CD14-positive monocyte (primary cell): ENCODE results near the gene GPR34. TPM values are rescaled to one million over a fixed set of nuclear protein-coding genes. Genes with fewer than 3 reads are reported as not detected.

ENCODE experiments used
- DNase-seq, 3 donors: peaks; one replicate each; pipeline ENCODE4 v3.0.0-alpha.2; 2011 to 2022
- H2AFZ ChIP-seq: 2 replicates; pipeline ENCODE4 v1.6.0; 2012; ENCODE audit warnings: mild to moderate bottlenecking, low read depth, low read length, inconsistent platforms; ENCODE audit not compliant: insufficient read depth, poor library complexity, severe bottlenecking
- H3K27ac ChIP-seq, 2 donors: 1 replicate in 1 of 2; 2 replicates in 1 of 2; pipeline ENCODE4 v1.5.1; 2012 to 2013; ENCODE audit warnings: low read length in 2 of 2, control low read depth in 1 of 2, inconsistent platforms in 1 of 2, low read depth in 1 of 2, mild to moderate bottlenecking in 1 of 2
- H3K27me3 ChIP-seq, 2 donors: one replicate each; pipeline versions ENCODE4 v1.6.0 to v1.6.1; 2011 to 2013; ENCODE audit warnings: low read length in 2 of 2; ENCODE audit not compliant: control insufficient read depth in 2 of 2, insufficient read depth in 2 of 2
- H3K36me3 ChIP-seq, 2 donors: replicated peaks in 1 of 2; 1 replicate in 1 of 2; 2 replicates in 1 of 2; pipeline versions ENCODE4 v1.5.1 to v1.6.1; 2012 to 2013; ENCODE audit warnings: low read length in 2 of 2, control low read depth in 1 of 2, inconsistent platforms in 1 of 2, mild to moderate bottlenecking in 1 of 2; ENCODE audit not compliant: insufficient read depth in 2 of 2, control insufficient read depth in 1 of 2
- H3K4me1 ChIP-seq, 2 donors: 1 replicate in 1 of 2; 2 replicates in 1 of 2; pipeline versions ENCODE4 v1.5.1 to v1.6.1; 2012 to 2013; ENCODE audit warnings: low read length in 2 of 2, control low read depth in 1 of 2, inconsistent platforms in 1 of 2, mild to moderate bottlenecking in 1 of 2, moderate library complexity in 1 of 2; ENCODE audit not compliant: insufficient read depth in 2 of 2, control insufficient read depth in 1 of 2
- H3K4me2 ChIP-seq: replicated peaks from 2 replicates; pipeline ENCODE3; 2012; ENCODE audit warnings: low read length, moderate library complexity, mild to moderate bottlenecking; ENCODE audit not compliant: poor library complexity, severe bottlenecking; ENCODE audit errors: extremely low read depth
- H3K4me3 ChIP-seq, 3 experiments: fragments of 200-600 bp in 1 of 3; sonication (generic) in 1 of 3; replicated peaks in 1 of 3; 1 replicate in 2 of 3; 2 replicates in 1 of 3; pipeline ENCODE4 v1.5.1; 2011 to 2013; ENCODE audit warnings: low read length in 3 of 3, mild to moderate bottlenecking in 3 of 3, control low read depth in 2 of 3, low read depth in 2 of 3, inconsistent platforms in 1 of 3, moderate library complexity in 1 of 3
- H3K79me2 ChIP-seq: 2 replicates; pipeline ENCODE4 v1.6.0; 2012; ENCODE audit warnings: mild to moderate bottlenecking, control low read depth, inconsistent platforms, low read length, moderate library complexity; ENCODE audit not compliant: insufficient read depth
- H3K9ac ChIP-seq: 2 replicates; pipeline ENCODE4 v1.6.0; 2017; ENCODE audit warnings: low read length, mild to moderate bottlenecking; ENCODE audit not compliant: insufficient read depth, poor library complexity, severe bottlenecking
- H3K9me3 ChIP-seq, 2 donors: replicated peaks in 1 of 2; 1 replicate in 1 of 2; 2 replicates in 1 of 2; pipeline versions ENCODE4 v1.5.1 to v1.6.1; 2012 to 2013; ENCODE audit warnings: low read length in 2 of 2, control low read depth in 1 of 2; ENCODE audit not compliant: control insufficient read depth in 1 of 2, insufficient read depth in 1 of 2
- H4K20me1 ChIP-seq: 2 replicates; pipeline ENCODE4 v1.6.0; 2012; ENCODE audit warnings: mild to moderate bottlenecking, low read length, control low read depth, moderate library complexity; ENCODE audit not compliant: insufficient read depth
- H3K27ac Mint-ChIP-seq, 7 donors: one replicate each; pipeline ENCODE4 v1.8.0; 2020; ENCODE audit warnings: mild to moderate bottlenecking in 7 of 7, mixed read lengths in 7 of 7, moderate library complexity in 6 of 7, inconsistent platforms in 2 of 7
- H3K27me3 Mint-ChIP-seq, 3 donors: one replicate each; pipeline ENCODE4 v1.8.0; 2021 to 2022; ENCODE audit warnings: low read depth in 3 of 3, mild to moderate bottlenecking in 3 of 3, mixed read lengths in 3 of 3, moderate library complexity in 3 of 3, inconsistent platforms in 1 of 3
- H3K36me3 Mint-ChIP-seq, 2 donors: one replicate each; pipeline ENCODE4 v1.8.0; 2020; ENCODE audit warnings: mixed read lengths in 2 of 2, inconsistent platforms in 1 of 2, mild to moderate bottlenecking in 1 of 2
- H3K4me1 Mint-ChIP-seq: one replicate; pipeline ENCODE4 v1.8.0; 2020; ENCODE audit warnings: mild to moderate bottlenecking, mixed read lengths
- H3K4me3 Mint-ChIP-seq, 2 donors: one replicate each; pipeline ENCODE4 v1.8.0; 2020; ENCODE audit warnings: mild to moderate bottlenecking in 2 of 2, mixed read lengths in 2 of 2, moderate library complexity in 1 of 2
- H3K9me3 Mint-ChIP-seq, 7 donors: one replicate each; pipeline ENCODE4 v1.8.0; 2020 to 2022; ENCODE audit warnings: mixed read lengths in 7 of 7, mild to moderate bottlenecking in 6 of 7, moderate library complexity in 6 of 7, inconsistent platforms in 2 of 7
- CTCF ChIP-seq: fragments of 200-600 bp; IDR thresholded peaks from one replicate; pipeline ENCODE4 v1.8.0; 2022; ENCODE audit warnings: antibody characterized with exemption, mild to moderate bottlenecking
- WGBS: methylation state at CpG from one replicate; pipeline ENCODE4 v1.1.5; 2013; ENCODE audit warnings: missing lambda C conversion rate; ENCODE audit not compliant: insufficient coverage; 5-methylcytosine and 5-hydroxymethylcytosine counted together
- intact Hi-C, 2 donors: fragments of 100-400 bp; cut with micrococcal nuclease; formaldehyde crosslinking; loops; one replicate each; pipeline versions ENCODE4 v1.15.0 to v1.15.1; 2023
- polyA plus RNA-seq, 3 donors: library from polyadenylated mRNA; depleted of rRNA in 1 of 3; unstranded in 2 of 3; stranded (reverse) in 1 of 3; fragments of 300-500 nt in 2 of 3; fragments of >200 nt in 1 of 3; fragmentation: Illumina TruSeq in 2 of 3; gene quantifications; 1 replicate in 2 of 3; 2 replicates in 1 of 3; pipeline ENCODE4 v1.2.3, GENCODE V29; 2012 to 2021

Gene GPR34
- polyA plus RNA-seq, 3 donors = 6.1 to 20.3 (median 14.8) TPM

GRCh38 chrX:41733939-41734338 is 45.2 kb downstream of the GPR34 start:
- DNase-seq = no peak
- Histone ChIP-seq H3K79me2 (no peaks in the 10 kb centered on the region), H3K4me1 (peaks cover 9 to 10% of the 10 kb centered on the region in 2 donors), H3K9ac (no peak overlapping the region), H3K27me3 (peaks cover 0 to 2% of the 10 kb centered on the region in 2 donors), H4K20me1 (no peaks in the 10 kb centered on the region), H3K36me3 (no peaks in the 10 kb centered on the region), H3K27ac (no peak overlapping the region), H3K9me3 (no peaks in the 10 kb centered on the region), H3K4me3 (no peak overlapping the region), H2AFZ (no peak overlapping the region), H3K4me2 (no peak overlapping the region)
- no peaks in the 10 kb centered on the region for H3K9me3 Mint-ChIP-seq
- intact Hi-C loops = no loop called here
- peaks cover 0 to 1% of the 10 kb centered on the region in 2 donors for H3K36me3 Mint-ChIP-seq
- H3K4me3 Mint-ChIP-seq = no peak overlapping the region
- WGBS = no CpG with 5 or more reads among the region's 1 CpG
- H3K4me1 Mint-ChIP-seq = peaks cover 25% of the 10 kb centered on the region
- H3K27ac Mint-ChIP-seq = peak overlapping the region in 3 of 7 donors; percentile 10 to 42 (median 30)
- no peak for TF ChIP-seq CTCF
- H3K27me3 Mint-ChIP-seq = peaks cover 0 to 6% (median 1%) of the 10 kb centered on the region in 3 donors

GRCh38 chrX:41734530-41734929 is 45.8 kb downstream of the GPR34 start:
- H3K9me3 ChIP-seq = no peaks in the 10 kb centered on the region

More at GRCh38 chrX:41734530-41734929, 45.8 kb downstream of the GPR34 start:
- TF ChIP-seq CTCF = peak; percentile 42
- Mint-ChIP-seq H3K36me3 (peaks cover 0 to 1% of the 10 kb centered on the region in 2 donors), H3K27ac (no peak overlapping the region), H3K4me3 (no peak overlapping the region), H3K4me1 (peaks cover 25% of the 10 kb centered on the region), H3K27me3 (peaks cover 0 to 6% (median 1%) of the 10 kb centered on the region in 3 donors), H3K9me3 (no peaks in the 10 kb centered on the region)
- H3K4me1 ChIP-seq = peaks cover 9 to 10% of the 10 kb centered on the region in 2 donors
- no peaks in the 10 kb centered on the region for H4K20me1 ChIP-seq
- DNase-seq = peak in 2 of 3 donors; percentile 5 to 14
- H3K27ac ChIP-seq = no peak overlapping the region
- no peaks in the 10 kb centered on the region for H3K79me2 ChIP-seq
- no peak overlapping the region for H3K4me2 ChIP-seq
- no CpG with 5 or more reads among the region's 1 CpG for WGBS
- H3K27me3 ChIP-seq = peaks cover 0 to 2% of the 10 kb centered on the region in 2 donors
- H3K4me3 ChIP-seq = no peak overlapping the region
- no peak overlapping the region for H2AFZ ChIP-seq
- no peaks in the 10 kb centered on the region for H3K36me3 ChIP-seq
- H3K9ac ChIP-seq = no peak overlapping the region
- intact Hi-C loops = no loop called here
